Stimulated activated CD4-positive, alpha-beta T cell treated with anti-CD3 and anti-CD28 coated beads, Interleukin-1b, Interleukin-23, amount 100 ng/mL, for 1 hour (primary cell): Measurements from ENCODE around the gene HEG1.

Source experiments
- DNase-seq, 2 donors: peaks; one replicate each; pipeline ENCODE4 v3.0.0-alpha.2; 2020; ENCODE audit warnings: low read depth in 2 of 2

Gene HEG1

GRCh38 chr3:125069452-125069851 lies 13.7 kb upstream of the HEG1 start:
- DNase-seq, result no peak

- no peak for DNase-seq
These were observed 12.5 kb upstream of the HEG1 start for GRCh38 chr3:125068265-125068664.

GRCh38 chr3:125067225-125067624 lies 11.4 kb upstream of the HEG1 start:
- no peak for DNase-seq

- no peak for DNase-seq
These were observed 7.3 kb upstream of the HEG1 start for GRCh38 chr3:125062904-125063618.

- no peak for DNase-seq
These were observed 5.8 kb upstream of the HEG1 start for GRCh38 chr3:125061646-125062045.

- DNase-seq, result no peak
These were observed 5.4 kb upstream of the HEG1 start for GRCh38 chr3:125061170-125061569.

- no peak for DNase-seq
These were observed 3.9 kb upstream of the HEG1 start for GRCh38 chr3:125059488-125060245.

GRCh38 chr3:125058959-125059358 lies 3.2 kb upstream of the HEG1 start:
- no peak for DNase-seq

- DNase-seq, result no peak
These were observed 2.7 kb upstream of the HEG1 start for GRCh38 chr3:125058529-125058928.

GRCh38 chr3:125057186-125057850 lies 1.5 kb upstream of the HEG1 start:
- DNase-seq, result no peak

- DNase-seq, result no peak
These were observed 375 bp downstream of the HEG1 start for GRCh38 chr3:125055331-125055912.

- DNase-seq, result no peak
These were observed 1.1 kb downstream of the HEG1 start for GRCh38 chr3:125054449-125055329.

- no peak for DNase-seq
These were observed 1.7 kb downstream of the HEG1 start for GRCh38 chr3:125054062-125054448.

GRCh38 chr3:125053304-125053699 lies 2.5 kb downstream of the HEG1 start:
- DNase-seq, result no peak

- DNase-seq, result no peak
These were observed 3.0 kb downstream of the HEG1 start for GRCh38 chr3:125052624-125053303.

GRCh38 chr3:125051715-125052581 lies 3.8 kb downstream of the HEG1 start:
- DNase-seq, result peak; percentile 18 to 45

- no peak for DNase-seq
These were observed 4.6 kb downstream of the HEG1 start for GRCh38 chr3:125051205-125051604.

GRCh38 chr3:125050488-125051090 lies 5.2 kb downstream of the HEG1 start:
- DNase-seq, result no peak

- no peak for DNase-seq
These were observed 7.5 kb downstream of the HEG1 start for GRCh38 chr3:125048282-125048681.
